Renal cortex interstitium (tissue), 11 donors: ENCODE measurements around the gene XYLT1. TPM values are rescaled to one million over a fixed set of nuclear protein-coding genes. Genes with fewer than 3 reads are reported as not detected.

Experiments
- DNase-seq, 11 donors: peaks; one replicate each; pipeline ENCODE4 v3.0.0-alpha.2; 2013; ENCODE audit warnings: low read depth in 9 of 11, low spot score in 4 of 11; ENCODE audit errors: extremely low read depth in 1 of 11
- polyA plus RNA-seq, 3 donors: library from polyadenylated mRNA; unstranded; fragments of 120-200 nt; gene quantifications; one replicate each; pipeline ENCODE4 v1.2.1, GENCODE V29; 2013; ENCODE audit not compliant: insufficient read length in 3 of 3

XYLT1 gene
- polyA plus RNA-seq, 3 donors, result 6.8 to 10.5 (median 7.8) TPM

DNA sequence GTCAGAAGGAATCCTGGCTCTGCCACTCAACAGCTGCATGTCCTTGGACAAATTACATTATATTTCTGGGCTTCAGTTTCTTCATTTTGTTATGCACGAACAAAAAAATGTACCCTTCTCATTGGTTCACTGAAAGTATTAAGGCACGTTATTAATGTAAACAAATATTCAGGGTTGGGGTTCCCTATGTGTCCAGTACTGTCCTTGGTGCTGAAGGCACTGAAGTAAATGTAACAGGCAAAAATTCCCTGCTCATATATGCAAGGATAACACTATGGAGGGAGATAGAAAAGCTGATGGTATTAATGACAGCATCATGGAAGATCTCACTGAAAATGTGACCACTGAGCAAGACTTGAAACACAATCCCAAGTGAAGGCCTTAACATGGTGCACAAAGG is 386.6 kb downstream of the XYLT1 start:
- DNase-seq, result peak in 1 of 11 donors; percentile 2

- DNase-seq, result no peak
These were observed 387.1 kb downstream of the XYLT1 start for GRCh38 chr16:17083628-17084027.

- no peak for DNase-seq
These were observed 388.5 kb downstream of the XYLT1 start for GRCh38 chr16:17082095-17082882.

- DNase-seq, result no peak
These were observed 390.7 kb downstream of the XYLT1 start for GRCh38 chr16:17080105-17080504.

DNA sequence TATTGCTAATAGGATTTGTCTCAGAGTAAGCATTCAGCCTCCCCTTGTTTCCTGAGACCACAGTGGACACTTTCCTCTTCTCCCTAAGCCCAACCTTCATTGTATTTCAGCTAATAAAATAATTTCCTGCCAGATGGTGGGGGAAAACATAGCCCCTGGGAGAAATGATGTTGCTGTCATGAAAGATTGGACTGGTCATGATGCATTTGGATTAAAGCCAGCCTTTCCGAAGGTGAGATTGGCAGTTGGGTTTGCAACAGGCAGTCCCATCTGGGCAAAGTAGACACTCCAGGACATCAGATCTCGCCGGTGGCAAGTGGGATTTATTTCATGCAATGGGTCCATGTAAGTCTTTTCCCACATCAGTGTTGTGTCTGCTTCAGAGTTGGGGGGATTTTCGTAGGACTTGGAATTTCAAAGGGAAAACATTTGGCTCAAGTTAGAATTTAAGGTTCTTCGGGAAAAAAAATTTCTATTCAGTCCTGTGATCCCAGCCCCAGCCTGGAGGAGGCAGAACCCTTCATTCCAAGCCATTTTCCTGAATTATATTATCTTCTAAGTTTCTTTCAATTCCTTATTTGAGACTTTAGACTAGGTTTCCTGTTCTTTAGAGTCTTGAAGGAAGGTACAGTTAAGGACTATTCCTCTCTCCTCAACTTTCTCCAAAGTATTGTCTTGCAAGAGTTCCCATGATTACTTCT is 391.7 kb downstream of the XYLT1 start:
- no peak for DNase-seq

- DNase-seq, result no peak
These were observed 393.8 kb downstream of the XYLT1 start for GRCh38 chr16:17076818-17077498.

GRCh38 chr16:17076092-17076754 is 394.5 kb downstream of the XYLT1 start:
- DNase-seq, result no peak

- DNase-seq, result no peak
These were observed 398.7 kb downstream of the XYLT1 start for GRCh38 chr16:17072104-17072503.

- peak in 10 of 11 donors; percentile 7 to 50 (median 27) for DNase-seq
These were observed 399.7 kb downstream of the XYLT1 start for GRCh38 chr16:17070882-17071592.

- DNase-seq, result no peak
These were observed 401.1 kb downstream of the XYLT1 start for GRCh38 chr16:17069681-17070080.

DNA sequence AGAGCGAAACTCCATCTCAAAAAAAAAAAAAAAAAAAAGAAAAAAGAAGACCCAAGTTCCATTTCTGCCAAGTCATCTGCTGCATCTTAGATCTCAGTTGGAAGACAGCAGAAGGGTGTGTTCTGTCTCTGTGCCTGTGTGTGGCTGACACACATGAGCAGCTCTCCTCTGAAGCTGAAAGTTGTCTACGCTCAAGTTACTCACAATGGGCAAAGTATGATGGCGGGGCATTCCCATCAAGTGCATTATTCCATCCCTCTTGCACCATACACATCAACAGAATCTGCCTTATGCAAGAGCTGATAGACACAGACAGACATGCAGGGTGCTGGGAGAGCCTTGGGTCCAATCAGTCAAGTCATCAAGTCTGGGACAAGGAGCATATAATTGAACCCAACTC is 402.2 kb downstream of the XYLT1 start:
- no peak for DNase-seq

- DNase-seq, result no peak
These were observed 402.9 kb downstream of the XYLT1 start for GRCh38 chr16:17067882-17068281.

GRCh38 chr16:17063201-17064139 is 407.3 kb downstream of the XYLT1 start:
- DNase-seq, result no peak

- no peak for DNase-seq
These were observed 408.1 kb downstream of the XYLT1 start for GRCh38 chr16:17062676-17063075.

DNA sequence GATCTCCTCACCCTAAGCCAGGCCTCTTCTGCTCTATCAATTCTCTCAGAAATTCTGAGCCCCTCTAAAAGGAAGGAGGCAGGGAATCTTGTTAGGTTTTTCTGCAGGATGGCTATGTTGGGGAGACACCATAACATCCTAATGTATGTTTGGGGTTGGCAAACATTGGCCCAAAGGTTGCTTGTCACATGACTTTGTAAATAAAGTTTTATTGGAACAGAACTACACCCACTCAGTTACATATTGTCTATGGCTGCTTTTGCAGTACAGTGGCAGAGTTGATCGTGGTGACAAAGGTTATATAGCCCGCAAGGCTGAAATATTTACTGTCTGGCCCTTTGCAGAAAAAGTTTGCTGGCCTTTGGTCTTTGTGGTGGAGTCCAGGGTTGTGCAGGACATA is 409.4 kb downstream of the XYLT1 start:
- no peak for DNase-seq

GRCh38 chr16:17058471-17058870 is 412.3 kb downstream of the XYLT1 start:
- DNase-seq, result no peak

- no peak for DNase-seq
These were observed 414.1 kb downstream of the XYLT1 start for GRCh38 chr16:17056666-17057065.
